ENCODE results near the gene SRGAP1.

SRGAP1 gene

DNA sequence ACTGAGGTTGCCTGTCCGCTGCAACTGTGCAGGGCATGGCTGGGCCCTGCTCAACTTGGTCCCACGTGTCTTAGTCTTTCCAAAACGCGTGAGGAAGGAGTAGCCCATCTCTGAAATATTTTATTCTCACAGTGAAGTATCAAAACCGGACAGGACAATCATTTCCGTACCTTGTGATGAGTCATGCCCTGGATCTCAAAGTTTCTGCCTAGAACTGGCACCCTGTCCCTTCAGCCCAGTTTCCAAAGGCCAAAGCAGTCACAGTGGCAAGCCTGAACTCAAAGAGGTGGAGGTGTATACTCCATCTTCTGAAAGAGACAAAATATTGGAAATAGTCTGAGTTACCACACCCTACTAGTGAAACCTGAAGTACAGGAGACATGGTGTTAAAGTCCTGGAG, 28.5 kb upstream of the SRGAP1 start:
- H3K27ac ChIP-seq (ENCODE audit: extremely low read depth, low read depth, low read length): no peak overlapping the region
- POLR2A ChIA-PET: interaction anchor here (0.6 kb wide), 1 partner anchor 697 kb away, joined by 7 read pairs; no protein-coding TSS in a partner anchor
- no peaks in the 10 kb centered on the region for H3K9me3 ChIP-seq (ENCODE audit: control insufficient read depth, insufficient read depth, low read depth, low read length)
- H3K4me1 ChIP-seq (ENCODE audit: control insufficient read depth, insufficient read depth, low read length): no peaks in the 10 kb centered on the region
- TF ChIP-seq ZNF530 (tag by site-specific recombination; IDR thresholded peaks at IDR 0.05; ENCODE audit: low read depth) (no peak), ZNF610 (tag by site-specific recombination; IDR thresholded peaks at IDR 0.05; ENCODE audit: borderline replicate concordance) (no peak), BCL11A (tag by site-specific recombination; IDR thresholded peaks at IDR 0.05; ENCODE audit: low read depth) (no peak), ZNF837 (tag by site-specific recombination; IDR thresholded peaks at IDR 0.05) (no peak), ZNF324 (tag by site-specific recombination; IDR thresholded peaks at IDR 0.05) (no peak), ZNF600 (tag by site-specific recombination; IDR thresholded peaks at IDR 0.05) (no peak)
- TF ChIP-seq, protein P1, sequence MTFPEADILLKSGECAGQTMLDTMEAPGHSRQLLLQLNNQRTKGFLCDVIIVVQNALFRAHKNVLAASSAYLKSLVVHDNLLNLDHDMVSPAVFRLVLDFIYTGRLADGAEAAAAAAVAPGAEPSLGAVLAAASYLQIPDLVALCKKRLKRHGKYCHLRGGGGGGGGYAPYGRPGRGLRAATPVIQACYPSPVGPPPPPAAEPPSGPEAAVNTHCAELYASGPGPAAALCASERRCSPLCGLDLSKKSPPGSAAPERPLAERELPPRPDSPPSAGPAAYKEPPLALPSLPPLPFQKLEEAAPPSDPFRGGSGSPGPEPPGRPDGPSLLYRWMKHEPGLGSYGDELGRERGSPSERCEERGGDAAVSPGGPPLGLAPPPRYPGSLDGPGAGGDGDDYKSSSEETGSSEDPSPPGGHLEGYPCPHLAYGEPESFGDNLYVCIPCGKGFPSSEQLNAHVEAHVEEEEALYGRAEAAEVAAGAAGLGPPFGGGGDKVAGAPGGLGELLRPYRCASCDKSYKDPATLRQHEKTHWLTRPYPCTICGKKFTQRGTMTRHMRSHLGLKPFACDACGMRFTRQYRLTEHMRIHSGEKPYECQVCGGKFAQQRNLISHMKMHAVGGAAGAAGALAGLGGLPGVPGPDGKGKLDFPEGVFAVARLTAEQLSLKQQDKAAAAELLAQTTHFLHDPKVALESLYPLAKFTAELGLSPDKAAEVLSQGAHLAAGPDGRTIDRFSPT (tag by site-specific recombination; IDR thresholded peaks at IDR 0.05): no peak
- TF ChIP-seq, protein P2, sequence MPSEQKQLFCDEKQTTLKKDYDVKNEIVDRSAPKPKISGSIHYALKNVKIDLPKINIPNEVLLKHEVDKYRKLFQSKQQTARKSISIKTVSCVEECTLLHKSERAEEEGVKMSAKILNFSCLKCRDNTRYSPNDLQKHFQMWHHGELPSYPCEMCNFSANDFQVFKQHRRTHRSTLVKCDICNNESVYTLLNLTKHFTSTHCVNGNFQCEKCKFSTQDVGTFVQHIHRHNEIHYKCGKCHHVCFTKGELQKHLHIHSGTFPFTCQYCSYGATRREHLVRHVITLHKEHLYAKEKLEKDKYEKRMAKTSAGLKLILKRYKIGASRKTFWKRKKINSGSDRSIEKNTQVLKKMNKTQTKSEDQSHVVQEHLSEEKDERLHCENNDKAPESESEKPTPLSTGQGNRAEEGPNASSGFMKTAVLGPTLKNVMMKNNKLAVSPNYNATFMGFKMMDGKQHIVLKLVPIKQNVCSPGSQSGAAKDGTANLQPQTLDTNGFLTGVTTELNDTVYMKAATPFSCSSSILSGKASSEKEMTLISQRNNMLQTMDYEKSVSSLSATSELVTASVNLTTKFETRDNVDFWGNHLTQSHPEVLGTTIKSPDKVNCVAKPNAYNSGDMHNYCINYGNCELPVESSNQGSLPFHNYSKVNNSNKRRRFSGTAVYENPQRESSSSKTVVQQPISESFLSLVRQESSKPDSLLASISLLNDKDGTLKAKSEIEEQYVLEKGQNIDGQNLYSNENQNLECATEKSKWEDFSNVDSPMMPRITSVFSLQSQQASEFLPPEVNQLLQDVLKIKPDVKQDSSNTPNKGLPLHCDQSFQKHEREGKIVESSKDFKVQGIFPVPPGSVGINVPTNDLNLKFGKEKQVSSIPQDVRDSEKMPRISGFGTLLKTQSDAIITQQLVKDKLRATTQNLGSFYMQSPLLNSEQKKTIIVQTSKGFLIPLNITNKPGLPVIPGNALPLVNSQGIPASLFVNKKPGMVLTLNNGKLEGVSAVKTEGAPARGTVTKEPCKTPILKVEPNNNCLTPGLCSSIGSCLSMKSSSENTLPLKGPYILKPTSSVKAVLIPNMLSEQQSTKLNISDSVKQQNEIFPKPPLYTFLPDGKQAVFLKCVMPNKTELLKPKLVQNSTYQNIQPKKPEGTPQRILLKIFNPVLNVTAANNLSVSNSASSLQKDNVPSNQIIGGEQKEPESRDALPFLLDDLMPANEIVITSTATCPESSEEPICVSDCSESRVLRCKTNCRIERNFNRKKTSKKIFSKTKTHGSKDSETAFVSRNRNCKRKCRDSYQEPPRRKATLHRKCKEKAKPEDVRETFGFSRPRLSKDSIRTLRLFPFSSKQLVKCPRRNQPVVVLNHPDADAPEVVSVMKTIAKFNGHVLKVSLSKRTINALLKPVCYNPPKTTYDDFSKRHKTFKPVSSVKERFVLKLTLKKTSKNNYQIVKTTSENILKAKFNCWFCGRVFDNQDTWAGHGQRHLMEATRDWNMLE (tag by site-specific recombination; conservative IDR thresholded peaks at IDR 0.05; ENCODE audit: low read depth): no peak
- H3K36me3 ChIP-seq (ENCODE audit: control insufficient read depth in 2 of 2, insufficient read depth in 1 of 2, low read length in 2 of 2): no peaks in the 10 kb centered on the region
- CTCF ChIA-PET: interaction anchor here (1.3 kb wide), 1 partner anchor 10 kb away, joined by 4 read pairs; no protein-coding TSS in a partner anchor
- no peak overlapping the region for H3K4me3 ChIP-seq (ENCODE audit: low read depth, low read length)

DNA sequence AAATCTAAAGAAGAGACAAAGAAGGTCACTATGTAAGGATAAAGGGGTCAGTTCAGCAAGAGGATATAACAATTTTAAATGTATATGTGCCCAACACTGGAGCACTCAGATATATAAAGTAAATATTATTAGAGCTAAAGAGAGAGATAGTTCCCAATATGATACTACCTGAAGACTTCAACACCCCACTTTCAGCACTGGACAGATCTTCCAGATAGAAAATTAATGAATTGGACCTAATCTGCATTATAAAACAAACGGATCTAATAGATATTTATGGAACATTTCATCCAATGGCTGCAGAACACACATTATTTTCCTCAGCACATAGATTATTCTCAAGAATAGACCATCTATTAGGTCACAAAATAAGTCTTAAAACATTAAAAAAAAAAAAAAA, 24.1 kb upstream of the SRGAP1 start:
- peak; percentile 7 for TF ChIP-seq SETDB1 (IDR thresholded peaks at IDR 0.05; ENCODE audit: insufficient read length, low read length)
- TF ChIP-seq ZBTB8A (tag by site-specific recombination; IDR thresholded peaks at IDR 0.05): no peak
- no peak for TF ChIP-seq ZNF837 (tag by site-specific recombination; IDR thresholded peaks at IDR 0.05)
- TF ChIP-seq, protein P3, sequence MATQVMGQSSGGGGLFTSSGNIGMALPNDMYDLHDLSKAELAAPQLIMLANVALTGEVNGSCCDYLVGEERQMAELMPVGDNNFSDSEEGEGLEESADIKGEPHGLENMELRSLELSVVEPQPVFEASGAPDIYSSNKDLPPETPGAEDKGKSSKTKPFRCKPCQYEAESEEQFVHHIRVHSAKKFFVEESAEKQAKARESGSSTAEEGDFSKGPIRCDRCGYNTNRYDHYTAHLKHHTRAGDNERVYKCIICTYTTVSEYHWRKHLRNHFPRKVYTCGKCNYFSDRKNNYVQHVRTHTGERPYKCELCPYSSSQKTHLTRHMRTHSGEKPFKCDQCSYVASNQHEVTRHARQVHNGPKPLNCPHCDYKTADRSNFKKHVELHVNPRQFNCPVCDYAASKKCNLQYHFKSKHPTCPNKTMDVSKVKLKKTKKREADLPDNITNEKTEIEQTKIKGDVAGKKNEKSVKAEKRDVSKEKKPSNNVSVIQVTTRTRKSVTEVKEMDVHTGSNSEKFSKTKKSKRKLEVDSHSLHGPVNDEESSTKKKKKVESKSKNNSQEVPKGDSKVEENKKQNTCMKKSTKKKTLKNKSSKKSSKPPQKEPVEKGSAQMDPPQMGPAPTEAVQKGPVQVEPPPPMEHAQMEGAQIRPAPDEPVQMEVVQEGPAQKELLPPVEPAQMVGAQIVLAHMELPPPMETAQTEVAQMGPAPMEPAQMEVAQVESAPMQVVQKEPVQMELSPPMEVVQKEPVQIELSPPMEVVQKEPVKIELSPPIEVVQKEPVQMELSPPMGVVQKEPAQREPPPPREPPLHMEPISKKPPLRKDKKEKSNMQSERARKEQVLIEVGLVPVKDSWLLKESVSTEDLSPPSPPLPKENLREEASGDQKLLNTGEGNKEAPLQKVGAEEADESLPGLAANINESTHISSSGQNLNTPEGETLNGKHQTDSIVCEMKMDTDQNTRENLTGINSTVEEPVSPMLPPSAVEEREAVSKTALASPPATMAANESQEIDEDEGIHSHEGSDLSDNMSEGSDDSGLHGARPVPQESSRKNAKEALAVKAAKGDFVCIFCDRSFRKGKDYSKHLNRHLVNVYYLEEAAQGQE (tag by site-specific recombination; IDR thresholded peaks at IDR 0.05): peak; percentile 54; the same call in 1 of the 2 replicates
- ChIA-PET POLR2A (no interaction called here), CTCF (interaction anchor here (0.6 kb wide), 3 partner anchors 14 to 150 kb away, joined by 3 to 5 read pairs (median 3); no protein-coding TSS in a partner anchor)

More for the DNA sequence above, 24.1 kb upstream of the SRGAP1 start:
- Histone ChIP-seq H3K27ac (ENCODE audit: extremely low read depth, low read depth, low read length) (no peak overlapping the region), H3K36me3 (ENCODE audit: control insufficient read depth in 2 of 2, insufficient read depth in 1 of 2, low read length in 2 of 2) (no peaks in the 10 kb centered on the region), H3K4me1 (ENCODE audit: control insufficient read depth, insufficient read depth, low read length) (no peaks in the 10 kb centered on the region), H3K4me3 (ENCODE audit: low read depth, low read length) (no peak overlapping the region), H3K9me3 (ENCODE audit: control insufficient read depth, insufficient read depth, low read depth, low read length) (no peaks in the 10 kb centered on the region)
